KOPT-K1 (cell line): ENCODE data around the gene U2AF2.

Source experiments
- H3K27ac ChIP-seq: fragments of 200-600 bp; sonication (generic); 2 replicates; pipeline ENCODE4 v1.5.1; 2016; ENCODE audit warnings: antibody characterized with exemption, mild to moderate bottlenecking, low read depth, low read length; ENCODE audit not compliant: poor library complexity, severe bottlenecking
- H3K36me3 ChIP-seq: fragments of 200-600 bp; sonication (generic); 2 replicates; pipeline ENCODE4 v1.5.1; 2017; ENCODE audit warnings: antibody characterized with exemption, mild to moderate bottlenecking, low read length, moderate library complexity; ENCODE audit not compliant: insufficient read depth
- H3K9me3 ChIP-seq: fragments of 200-600 bp; sonication (generic); 2 replicates; pipeline ENCODE4 v1.5.1; 2017; ENCODE audit warnings: antibody characterized with exemption, low read length, mild to moderate bottlenecking; ENCODE audit not compliant: insufficient read depth, poor library complexity, severe bottlenecking

The U2AF2 gene

DNA sequence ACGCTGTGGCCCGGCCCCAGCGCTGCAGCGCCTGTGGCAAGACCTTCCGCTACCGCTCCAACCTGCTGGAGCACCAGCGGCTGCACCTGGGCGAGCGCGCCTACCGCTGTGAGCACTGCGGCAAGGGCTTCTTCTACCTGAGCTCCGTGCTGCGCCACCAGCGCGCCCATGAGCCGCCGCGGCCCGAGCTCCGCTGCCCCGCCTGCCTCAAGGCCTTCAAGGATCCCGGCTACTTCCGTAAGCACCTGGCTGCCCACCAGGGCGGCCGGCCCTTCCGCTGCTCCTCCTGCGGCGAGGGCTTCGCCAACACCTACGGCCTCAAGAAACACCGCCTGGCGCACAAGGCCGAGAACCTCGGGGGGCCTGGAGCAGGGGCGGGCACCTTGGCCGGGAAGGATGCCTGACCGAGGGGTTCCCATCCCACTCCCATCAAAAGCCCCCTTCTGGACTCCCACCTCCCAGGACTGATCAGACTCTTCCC is 38.4 kb upstream of the U2AF2 start:
- Histone ChIP-seq H3K36me3 (peaks cover 32% of the 10 kb centered on the region), H3K27ac (no peak overlapping the region), H3K9me3 (no peaks in the 10 kb centered on the region)

DNA sequence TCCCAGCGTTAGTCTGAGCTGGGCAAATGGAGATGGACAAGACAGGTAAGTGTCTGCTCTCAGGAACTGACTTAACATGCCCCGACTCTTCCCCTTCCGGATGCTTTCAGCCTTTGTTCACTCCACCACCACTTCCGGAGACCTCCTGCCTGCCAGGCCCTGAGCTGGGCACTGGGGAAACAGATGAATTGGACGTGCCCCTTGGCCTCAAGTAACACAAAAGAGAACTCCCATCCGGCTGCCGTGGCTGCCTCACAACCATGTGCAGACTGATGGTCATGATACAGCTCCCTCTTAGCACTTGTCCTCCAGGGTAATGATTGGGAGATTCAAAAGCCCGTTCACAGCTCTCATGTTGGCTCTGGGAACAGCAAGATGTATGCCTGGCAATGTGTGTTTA is 37.4 kb upstream of the U2AF2 start:
- H3K27ac ChIP-seq = no peak overlapping the region
- H3K36me3 ChIP-seq = peaks cover 29% of the 10 kb centered on the region
- no peaks in the 10 kb centered on the region for H3K9me3 ChIP-seq

DNA sequence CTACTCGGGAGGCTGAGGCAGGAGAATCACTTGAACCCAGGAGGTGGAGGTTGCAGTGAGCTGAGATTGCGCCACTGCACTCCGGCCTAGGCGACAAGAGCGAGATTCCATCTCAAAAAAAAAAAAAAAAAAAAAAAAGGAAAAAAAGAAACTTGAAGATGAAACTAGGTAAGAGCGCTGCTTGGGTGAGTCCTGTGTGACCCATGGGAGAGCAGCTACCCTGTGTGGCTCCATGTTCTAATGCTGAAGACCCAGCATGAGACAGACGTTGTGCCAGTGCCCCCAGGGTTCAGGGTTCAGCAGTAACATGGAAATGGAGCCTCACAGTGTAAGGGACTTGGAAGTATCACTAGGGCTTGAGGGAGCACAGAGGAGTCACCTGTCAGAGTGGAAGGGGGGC is 36.4 kb upstream of the U2AF2 start:
- Histone ChIP-seq H3K9me3 (no peaks in the 10 kb centered on the region), H3K27ac (no peak overlapping the region), H3K36me3 (peaks cover 29% of the 10 kb centered on the region)

DNA sequence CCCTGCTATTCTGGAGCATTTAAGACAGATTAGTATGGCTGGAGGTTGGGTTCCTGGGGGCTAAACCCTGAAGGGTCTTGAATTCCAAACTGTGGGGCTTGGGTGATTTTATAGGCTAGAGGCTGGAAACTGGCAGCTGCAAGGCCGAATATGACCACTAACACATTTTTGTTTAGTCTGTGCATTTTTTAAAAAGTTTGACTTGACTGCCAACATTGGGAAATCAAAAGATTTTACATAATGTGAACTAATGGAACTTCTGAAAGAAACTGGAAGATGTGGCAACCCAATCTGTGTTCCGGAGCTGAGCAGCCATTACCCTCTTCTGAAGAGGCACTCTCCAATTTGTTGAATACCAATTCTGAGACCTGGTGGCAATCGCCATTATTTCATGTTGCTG is 35.5 kb upstream of the U2AF2 start:
- no peaks in the 10 kb centered on the region for H3K9me3 ChIP-seq
- no peak overlapping the region for H3K27ac ChIP-seq
- H3K36me3 ChIP-seq = peaks cover 29% of the 10 kb centered on the region

DNA sequence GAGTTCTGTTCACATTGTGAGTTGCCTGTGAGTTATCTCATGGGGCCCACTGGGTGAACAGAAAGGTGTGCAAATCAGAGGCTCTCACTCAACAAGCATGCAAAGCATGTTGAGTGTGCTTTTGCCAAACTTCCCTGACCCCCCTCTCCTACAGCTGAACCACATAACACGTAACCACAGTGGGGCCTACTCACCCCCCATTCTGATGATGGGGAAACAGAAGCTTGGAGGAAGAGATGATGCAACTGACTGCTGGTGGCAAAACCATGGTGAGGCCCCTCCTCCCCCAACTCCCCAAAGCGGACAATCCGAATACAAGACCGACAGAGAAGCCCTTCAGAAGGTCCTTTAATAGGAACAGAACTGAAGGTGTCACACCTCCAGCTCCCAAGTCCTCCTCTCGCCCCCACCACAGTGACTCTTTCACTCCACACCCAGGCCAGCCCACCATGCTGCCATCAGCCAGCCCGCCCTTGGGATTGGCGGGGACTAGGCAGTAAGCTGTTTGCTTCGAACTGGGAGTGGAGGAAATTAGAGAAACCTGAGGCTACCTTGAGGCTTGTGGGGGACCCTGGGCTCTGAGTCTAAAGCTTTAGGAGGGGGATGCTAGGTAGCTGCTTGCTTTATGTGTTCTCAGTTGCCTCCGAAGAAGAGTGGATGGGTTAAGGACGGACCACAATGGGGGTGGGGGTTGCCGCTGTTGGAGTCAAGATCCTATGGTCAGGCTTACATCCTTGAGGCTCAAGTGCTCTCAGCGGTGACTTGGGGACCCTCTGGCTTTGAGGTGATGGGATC is 34.2 kb upstream of the U2AF2 start:
- peaks cover 24% of the 10 kb centered on the region for H3K36me3 ChIP-seq
- H3K27ac ChIP-seq = no peak overlapping the region
- no peaks in the 10 kb centered on the region for H3K9me3 ChIP-seq

DNA sequence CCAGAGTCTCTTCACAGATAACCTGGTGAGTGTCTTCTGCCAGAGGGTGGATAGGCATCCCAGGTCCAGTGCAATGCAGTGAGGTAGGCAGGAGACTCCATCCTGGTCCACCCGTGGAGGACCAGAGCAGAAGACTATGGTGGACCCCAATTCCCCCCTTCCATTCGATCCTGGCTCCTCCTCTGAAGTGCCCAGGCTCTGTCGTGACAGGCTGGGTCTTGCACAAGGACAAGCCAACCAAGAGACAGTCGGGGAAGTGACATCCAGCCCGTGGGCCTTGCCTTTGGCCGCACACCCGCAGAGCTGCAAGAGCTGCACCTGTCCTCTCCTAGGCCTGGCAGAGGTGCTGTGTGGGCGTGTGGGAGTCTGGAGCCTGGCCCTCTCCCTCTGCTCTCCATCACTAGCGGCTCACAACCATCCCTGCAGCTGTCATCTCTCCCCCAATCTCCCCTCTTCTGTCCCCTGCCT is 33.6 kb upstream of the U2AF2 start:
- H3K27ac ChIP-seq = no peak overlapping the region

DNA sequence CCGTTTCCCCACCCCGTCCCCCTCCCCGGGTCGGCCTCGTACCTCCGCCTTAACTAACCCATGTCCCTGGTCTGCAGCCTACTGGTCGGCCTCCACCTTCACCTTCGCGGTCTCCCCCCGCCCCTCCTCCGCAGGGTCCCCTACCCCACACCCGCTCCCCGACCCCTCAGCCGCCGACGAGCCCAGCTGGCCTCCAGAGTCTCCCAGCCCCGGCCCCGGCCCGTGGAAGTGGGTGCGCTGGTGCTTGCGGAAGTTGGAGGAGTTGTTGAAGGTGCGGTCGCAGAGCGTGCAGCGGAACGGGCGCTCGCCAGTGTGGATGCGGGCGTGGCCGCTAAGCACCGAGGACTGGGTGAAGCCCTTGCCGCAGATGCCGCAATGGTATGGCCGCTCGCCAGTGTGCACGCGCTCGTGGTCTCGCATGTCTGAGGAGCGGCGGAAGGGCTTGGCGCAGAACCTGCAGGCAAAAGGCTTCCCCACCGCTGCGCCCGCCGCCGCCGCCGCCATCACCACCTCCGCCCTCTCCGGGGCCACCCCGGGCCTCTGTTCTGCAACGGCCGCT is 33.1 kb upstream of the U2AF2 start:
- Histone ChIP-seq H3K9me3 (no peaks in the 10 kb centered on the region), H3K27ac (no peak overlapping the region), H3K36me3 (peaks cover 13% of the 10 kb centered on the region)

More for the DNA sequence above, 33.6 kb upstream of the U2AF2 start:
- H3K9me3 ChIP-seq = no peaks in the 10 kb centered on the region
- H3K36me3 ChIP-seq = peaks cover 18% of the 10 kb centered on the region

DNA sequence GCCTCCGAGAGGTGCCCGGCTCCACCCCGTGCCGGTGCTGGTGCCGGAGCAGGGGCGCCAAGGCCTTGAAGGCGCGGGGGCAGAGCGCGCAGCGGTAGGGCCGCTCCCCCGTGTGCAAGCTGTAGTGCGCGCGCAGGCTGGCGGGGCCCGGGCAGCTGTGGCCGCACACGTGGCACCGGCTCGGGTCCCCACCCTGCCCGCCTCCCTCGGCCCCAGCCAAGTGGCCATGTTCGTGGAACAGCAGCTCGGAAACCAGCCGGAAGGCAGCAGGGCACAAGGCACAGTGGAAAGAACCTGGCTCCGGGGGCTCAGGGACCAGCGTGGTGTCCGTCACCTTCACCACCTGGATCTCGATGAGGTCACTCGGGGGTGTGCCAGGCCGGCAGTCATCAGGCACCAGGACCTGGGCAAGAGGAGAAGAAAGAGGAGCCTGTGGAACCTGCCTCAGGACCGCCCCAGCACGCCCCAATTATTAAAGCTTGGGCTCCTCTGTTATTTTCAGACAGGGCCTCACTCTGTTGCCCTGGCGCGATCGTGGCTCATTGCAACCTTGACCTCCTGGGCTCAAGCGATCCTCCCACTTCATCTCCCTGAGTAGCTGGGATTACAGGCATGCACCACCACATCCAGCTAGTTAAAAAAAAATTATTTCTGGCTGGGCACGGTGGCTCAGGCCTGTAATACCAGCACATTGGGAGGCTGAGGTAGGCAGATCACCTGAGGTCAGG is 32.4 kb upstream of the U2AF2 start:
- Histone ChIP-seq H3K9me3 (no peaks in the 10 kb centered on the region), H3K36me3 (peaks cover 7% of the 10 kb centered on the region), H3K27ac (no peak overlapping the region)

DNA sequence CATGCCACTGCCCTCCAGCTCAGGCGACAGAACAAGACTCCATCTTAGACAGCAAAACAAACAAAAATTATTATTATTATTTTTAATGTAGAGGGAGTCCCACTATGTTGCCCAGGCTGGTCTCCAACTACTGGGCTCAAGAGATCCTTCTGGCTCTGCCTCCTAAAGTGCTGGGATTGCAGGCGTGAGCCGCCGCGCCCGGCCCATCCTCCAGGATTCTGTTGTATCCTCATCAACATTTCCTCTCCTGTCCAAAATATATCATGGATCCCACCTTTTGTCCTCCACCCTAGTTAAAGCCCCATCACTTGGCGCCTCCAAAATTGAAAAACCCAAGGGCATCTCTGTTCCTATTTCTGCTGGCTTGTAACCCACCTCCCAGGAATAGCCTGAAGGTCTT is 31.7 kb upstream of the U2AF2 start:
- Histone ChIP-seq H3K27ac (no peak overlapping the region), H3K9me3 (no peaks in the 10 kb centered on the region), H3K36me3 (no peaks in the 10 kb centered on the region)

DNA sequence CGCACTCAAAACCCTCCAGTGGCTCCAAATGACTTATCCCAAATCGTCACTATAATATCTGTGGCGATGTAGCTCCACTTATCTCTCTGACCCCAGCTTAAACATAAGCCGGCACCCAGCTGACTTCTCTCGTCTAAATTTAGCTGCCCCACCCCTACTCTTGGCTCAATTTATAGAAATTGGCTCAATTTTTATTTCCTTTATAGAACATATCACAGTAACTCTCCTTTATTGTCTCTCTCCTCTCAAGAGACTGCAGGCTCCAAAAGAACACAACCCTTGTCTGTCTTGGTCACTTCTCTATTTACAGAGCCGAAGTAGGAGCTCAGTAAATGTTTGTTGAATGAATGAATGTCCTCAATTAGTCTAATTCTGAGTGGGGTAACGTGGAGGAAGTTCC is 31.3 kb upstream of the U2AF2 start:
- Histone ChIP-seq H3K36me3 (no peaks in the 10 kb centered on the region), H3K9me3 (no peaks in the 10 kb centered on the region), H3K27ac (no peak overlapping the region)

DNA sequence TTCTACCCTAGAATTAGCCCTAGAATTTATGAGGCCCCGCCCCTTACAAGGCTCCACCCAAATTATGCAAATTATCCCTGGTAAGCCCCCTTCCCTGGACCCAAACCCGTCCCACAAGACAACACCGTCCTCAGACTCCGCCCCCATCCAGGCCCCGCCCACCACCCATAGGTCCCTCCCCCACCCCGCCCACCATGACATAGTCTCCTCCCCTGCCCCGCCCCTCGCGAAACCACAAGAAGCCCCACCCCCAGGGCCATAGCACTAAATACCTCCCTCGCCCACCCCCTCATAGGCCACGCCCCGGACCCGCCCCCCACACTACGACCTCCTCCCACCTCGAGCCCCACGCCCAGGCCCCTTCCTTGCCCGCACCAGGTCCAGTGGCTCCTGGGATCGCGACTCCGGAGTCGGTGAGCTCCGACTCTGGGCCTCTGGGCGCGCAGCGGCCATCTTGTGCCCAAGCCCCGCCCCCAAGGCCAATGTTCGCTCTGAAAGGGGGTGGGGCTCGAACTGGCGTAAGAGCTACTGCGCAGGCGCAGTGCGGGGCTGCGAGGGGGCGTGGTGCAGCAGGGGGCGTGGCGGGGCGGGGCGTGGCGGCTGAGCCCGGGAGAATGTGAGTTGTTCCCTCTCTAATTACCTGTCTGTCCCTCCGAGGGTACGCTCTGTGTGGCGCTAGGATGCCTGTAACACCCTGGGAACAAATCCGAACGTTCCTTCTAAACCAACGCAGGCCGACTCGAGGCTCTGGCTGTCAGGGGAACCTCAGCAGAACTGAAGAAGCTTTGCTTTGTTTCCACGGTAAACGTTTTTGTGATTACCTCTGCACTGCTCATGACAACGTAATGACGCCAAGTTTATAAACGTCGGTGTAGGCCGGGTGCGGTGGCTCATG is 30.5 kb upstream of the U2AF2 start, which contains the start of gene ZNF784:
Gene ZNF784 (minus strand): TSS at position 458 of the 895 bp plus-strand sequence. CDS start 5 bp downstream, at position 453.
- Histone ChIP-seq H3K36me3 (no peaks in the 10 kb centered on the region), H3K9me3 (no peaks in the 10 kb centered on the region)

DNA sequence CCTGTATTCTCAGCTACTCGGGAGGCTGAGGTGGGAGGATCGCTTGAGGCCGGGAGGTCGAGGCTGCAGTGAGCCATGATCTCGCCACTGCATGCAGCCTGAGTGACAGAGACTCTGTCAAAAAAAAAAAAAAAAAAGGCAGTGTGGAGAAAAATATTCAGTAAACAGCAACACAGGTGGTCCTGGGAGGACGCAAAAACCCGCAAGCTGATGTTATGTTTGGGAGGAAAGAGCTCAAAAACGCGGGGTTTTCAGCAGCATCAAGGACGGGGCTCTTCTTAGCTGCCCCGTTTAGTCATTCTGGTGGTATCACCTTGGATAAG is 29.9 kb upstream of the U2AF2 start:
- Histone ChIP-seq H3K36me3 (no peaks in the 10 kb centered on the region), H3K27ac (no peak overlapping the region), H3K9me3 (no peaks in the 10 kb centered on the region)

More for the DNA sequence above, 30.5 kb upstream of the U2AF2 start, which contains the start of gene ZNF784:
- peak within 1 kb of the TSS; percentile 69 for H3K27ac ChIP-seq

DNA sequence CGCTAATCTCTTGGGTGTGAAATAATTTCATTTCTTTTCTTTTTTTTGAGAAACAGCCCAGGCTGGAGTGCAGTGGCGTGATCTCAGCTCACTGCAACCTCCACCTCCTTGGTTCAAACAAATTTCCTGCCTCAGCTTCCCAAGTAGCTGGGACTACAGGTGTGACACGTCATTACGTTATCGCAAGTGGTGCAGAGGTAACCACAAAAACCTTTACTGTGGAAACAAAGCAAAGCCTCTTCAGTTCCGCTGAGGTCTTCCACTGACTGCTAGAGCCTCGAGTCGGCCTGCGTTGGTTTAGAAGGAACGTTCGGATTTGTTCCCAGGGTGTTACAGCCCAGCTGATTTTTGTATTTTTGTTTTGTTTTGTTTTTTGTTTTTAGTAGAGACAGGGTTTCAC is 28.5 kb upstream of the U2AF2 start:
- H3K9me3 ChIP-seq = no peaks in the 10 kb centered on the region
- no peak overlapping the region for H3K27ac ChIP-seq
- H3K36me3 ChIP-seq = no peaks in the 10 kb centered on the region

DNA sequence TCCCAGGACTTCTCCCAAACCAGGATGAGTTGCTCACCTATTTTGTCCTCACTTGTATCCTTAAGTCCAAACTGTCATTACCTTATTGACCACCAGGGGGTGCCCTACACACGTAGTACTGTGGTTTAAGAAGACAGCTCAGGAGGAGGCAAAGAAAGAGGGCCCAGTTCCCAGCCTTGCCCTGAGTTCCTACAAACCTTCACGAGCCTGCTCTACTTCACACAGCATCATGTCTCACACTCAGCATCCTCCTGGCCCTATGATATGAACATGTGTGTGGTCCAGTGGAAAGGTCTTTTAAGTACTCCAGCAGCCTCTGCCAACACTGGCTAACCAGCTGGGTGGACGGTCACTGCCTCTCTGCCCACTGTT is 22.4 kb upstream of the U2AF2 start:
- Histone ChIP-seq H3K27ac (no peak overlapping the region), H3K9me3 (no peaks in the 10 kb centered on the region), H3K36me3 (no peaks in the 10 kb centered on the region)
